DMS 273 (cell line): ENCODE measurements around the gene POLR3G.

Source experiments
- DNase-seq: peaks from one replicate; lab custom pipeline; 2025; ENCODE audit not compliant: unreplicated experiment; lab: John Stamatoyannopoulos, UW

POLR3G gene

GRCh38 chr5:90503596-90503995 is 28.9 kb downstream of the POLR3G start:
- DNase-seq, result no peak

- no peak for DNase-seq
These were observed 30.1 kb downstream of the POLR3G start for GRCh38 chr5:90504743-90505142.

DNA sequence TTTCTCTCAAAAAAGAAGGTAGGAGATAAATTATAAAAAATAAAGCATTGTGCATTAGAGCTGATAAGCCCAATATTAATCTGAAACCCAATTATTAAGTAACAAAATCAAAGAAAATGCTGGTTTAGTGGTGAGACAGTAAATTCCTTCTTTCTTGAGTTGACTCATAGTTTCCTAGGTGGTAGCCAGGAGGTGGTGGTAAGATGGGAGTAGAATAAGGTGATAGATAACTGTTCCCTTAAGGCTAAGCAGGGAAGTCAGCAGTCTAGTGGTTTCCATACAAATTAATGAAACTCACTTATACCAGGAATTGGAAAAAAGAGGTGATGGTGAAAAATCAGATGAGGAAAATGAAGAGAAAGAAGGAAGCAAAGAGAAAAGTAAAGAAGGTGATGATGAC is 31.6 kb downstream of the POLR3G start:
- no peak for DNase-seq

- no peak for DNase-seq
These were observed 35.8 kb downstream of the POLR3G start for GRCh38 chr5:90510438-90510837.

- no peak for DNase-seq
These were observed 39.9 kb downstream of the POLR3G start for GRCh38 chr5:90514520-90514919.

GRCh38 chr5:90518661-90519060 is 44.0 kb downstream of the POLR3G start:
- peak; percentile 24 for DNase-seq

- DNase-seq, result no peak
These were observed 44.4 kb downstream of the POLR3G start for GRCh38 chr5:90519081-90519480.

DNA sequence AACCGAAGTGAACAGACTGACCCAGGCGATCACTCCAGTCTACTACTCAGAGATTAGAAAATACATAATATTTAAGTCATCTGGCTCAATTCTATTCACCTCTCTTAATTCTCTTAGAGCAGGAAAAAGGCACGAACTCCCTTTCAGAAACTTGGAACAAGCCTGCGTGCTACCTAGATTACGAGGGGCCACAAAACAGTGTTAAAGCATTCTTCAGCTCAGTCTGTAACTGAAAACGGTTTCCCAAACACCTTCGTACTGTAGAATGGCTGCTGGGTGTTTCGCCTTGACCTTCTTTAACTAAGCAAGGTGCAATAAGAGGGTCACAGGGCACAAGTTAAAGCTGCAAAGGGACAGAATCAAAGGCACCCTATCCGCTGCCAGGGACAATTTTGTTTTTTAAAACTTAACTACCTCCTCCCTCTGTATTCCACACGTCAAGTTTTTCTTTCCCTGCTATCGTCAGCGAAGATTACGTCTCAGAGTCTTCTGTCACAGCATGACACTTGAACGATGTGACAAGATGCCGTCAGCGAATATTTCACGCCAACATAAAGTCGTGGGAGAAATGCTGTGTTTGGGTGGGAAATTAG is 54.0 kb downstream of the POLR3G start:
- peak; percentile 56 for DNase-seq

- DNase-seq, result peak; percentile 99
These were observed 54.7 kb downstream of the POLR3G start, which contains the start of gene LYSMD3 for GRCh38 chr5:90529194-90529938. LYSMD3 (minus strand) TSS chr5:90529584; CDS start chr5:90525289, 4,295 bp downstream.

GRCh38 chr5:90529939-90530677 is 55.4 kb downstream of the POLR3G start:
- peak; percentile 90 for DNase-seq

- DNase-seq, result peak; percentile 50
These were observed 56.2 kb downstream of the POLR3G start for GRCh38 chr5:90530736-90531487.

DNA sequence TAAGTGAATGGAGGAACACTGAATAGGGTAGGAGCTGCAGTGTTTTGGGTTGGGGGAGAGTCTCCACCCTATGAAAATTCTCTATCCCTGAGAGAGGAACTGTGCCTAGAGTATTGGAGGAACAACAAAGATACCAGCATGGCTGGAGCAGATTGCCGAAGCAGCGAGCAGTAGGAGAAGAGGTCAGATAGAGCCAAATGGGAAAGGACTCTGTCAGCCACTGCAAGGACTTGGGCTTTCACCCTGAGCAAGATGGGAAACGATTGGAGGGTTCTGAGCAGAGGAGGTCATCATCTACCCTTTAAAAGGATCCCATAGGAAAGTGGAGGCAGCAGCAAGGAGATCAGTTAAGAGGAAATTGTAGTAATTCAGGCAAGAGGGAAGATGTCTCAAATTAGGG is 59.1 kb downstream of the POLR3G start:
- DNase-seq, result no peak

- no peak for DNase-seq
These were observed 60.3 kb downstream of the POLR3G start for GRCh38 chr5:90534922-90535321.

- no peak for DNase-seq
These were observed 68.3 kb downstream of the POLR3G start for GRCh38 chr5:90542827-90543519.

DNA sequence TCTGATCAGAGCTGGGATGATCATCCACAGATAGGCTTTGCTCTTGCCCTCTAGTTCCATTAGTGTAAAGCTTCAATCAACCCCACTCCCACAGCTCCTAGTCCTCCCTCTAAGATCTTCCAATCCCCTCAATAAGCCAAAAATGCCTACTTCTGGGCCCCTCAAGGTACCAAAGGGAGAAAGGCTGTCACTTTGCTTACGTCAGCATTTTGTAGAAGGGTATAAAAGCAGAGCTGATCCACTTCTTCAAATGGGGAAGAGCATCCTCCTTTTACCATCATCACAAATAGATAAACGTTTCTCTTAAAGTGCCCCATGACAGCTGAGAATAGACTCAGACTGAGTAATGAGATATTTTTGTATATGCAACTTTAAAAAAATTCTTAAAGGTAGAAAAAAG is 70.8 kb downstream of the POLR3G start:
- no peak for DNase-seq

DNA sequence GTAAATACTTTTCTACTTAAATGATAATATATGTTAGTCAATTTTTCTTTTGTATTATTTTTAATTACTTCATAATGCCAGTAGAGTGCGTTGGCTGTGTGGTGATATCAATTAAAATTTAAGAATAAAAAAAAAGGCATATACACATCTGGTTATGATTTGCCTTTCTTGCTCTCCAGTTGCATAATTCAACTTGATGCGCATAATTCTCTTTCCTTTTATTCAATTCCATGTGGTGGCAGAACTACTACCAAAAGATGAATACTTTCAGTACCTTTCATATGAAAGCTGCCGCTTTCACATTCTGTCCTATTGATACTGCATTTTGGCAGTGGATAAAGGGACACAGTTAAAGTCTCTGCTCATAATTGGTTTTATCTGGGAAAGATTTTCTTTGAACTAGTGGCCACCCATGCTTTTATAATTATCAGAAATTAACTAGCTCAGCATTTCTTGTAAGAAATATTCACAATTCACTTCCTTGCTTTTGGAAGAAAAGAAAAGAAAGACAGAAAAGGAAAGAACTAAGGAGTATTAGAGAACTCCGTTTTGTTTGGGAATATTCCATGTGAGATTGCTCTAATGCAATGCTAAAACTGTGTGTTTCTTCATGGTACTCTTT is 71.7 kb downstream of the POLR3G start:
- DNase-seq, result no peak

DNA sequence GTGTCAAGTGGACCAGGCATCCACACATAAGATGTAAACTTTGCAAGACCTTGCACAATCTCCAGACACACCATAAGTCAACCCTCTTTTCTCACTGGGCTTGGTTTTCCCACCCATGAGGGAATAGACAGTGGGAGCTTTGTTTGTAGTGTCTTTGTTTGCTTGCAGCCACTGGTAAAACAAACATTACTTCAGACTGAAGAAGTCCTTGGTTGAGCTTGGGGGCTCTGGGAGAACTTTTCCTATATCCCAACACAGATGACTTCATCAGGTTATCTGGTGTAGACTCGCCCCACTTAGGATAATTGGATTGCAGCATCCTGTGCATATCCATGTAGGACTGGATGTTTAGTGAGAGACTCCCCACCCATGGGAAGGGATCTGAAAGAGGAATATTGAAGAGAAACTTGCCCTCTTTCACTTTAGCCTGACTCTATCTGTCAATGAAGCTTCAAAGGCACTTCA is 72.4 kb downstream of the POLR3G start:
- DNase-seq, result no peak

DNA sequence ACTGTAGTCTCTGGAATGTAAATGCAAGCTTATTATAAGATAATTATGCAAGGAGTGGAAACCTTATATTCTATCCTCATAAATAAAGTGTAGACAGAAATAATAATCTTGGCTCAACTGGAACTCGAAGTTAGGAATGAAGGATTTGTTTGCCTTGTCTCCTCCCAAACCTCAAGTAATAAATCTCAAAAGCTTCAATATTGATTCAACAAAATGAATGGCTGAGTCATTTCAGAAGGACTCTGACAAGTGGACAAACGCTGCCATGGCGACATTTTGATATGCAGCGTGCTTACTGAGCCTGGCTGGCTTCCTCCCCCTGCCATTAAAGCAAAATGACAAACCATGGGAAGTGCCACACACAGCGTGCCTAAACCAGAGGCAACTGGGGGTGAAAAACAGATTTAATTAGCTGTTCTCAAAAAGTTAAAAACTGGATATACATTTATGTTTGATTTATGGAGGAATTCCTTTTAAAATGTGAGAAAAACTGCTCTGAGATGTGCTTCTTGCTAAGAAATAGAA is 73.5 kb downstream of the POLR3G start:
- DNase-seq, result peak; percentile 44

GRCh38 chr5:90549223-90549622 is 74.6 kb downstream of the POLR3G start:
- no peak for DNase-seq

DNA sequence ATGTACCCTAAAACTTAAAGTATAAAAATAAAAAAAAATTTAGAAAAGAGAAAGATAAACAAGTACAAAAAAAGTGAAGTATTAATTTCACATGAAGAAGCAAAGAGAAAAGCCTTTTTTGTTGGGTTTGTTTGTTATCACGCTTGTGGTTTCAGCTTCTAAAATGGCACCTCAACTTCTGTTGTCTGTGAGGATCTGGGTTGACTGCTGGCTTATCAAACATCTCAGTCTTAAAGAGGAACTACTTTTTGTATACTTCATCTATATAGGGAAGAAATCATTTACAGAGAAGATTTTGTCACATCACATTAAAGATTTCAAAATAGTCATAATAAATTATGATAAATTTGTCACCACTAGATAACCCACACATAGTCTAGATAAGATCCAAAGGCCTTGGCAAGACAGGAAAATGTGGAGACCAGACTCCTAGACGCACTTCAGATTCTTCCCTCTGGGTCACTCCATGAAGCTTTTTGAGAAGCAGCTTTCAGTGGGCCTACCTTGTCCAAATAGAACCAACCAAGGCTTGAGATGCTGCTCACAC is 75.1 kb downstream of the POLR3G start:
- DNase-seq, result no peak
